GM18858 (cell line): ENCODE results near the gene TRAF3IP1.
"Not testable (repeated sequence)": the region's sequence is repeated elsewhere in the genome, so short reads cannot be mapped to it uniquely, and the experiment has no call there.

Experiments
- ATAC-seq: cut with Tn5 transposase; IDR thresholded peaks from one replicate; pipeline ENCODE4 v1.9.1; 2021; ENCODE audit not compliant: unreplicated experiment

TRAF3IP1 gene

DNA sequence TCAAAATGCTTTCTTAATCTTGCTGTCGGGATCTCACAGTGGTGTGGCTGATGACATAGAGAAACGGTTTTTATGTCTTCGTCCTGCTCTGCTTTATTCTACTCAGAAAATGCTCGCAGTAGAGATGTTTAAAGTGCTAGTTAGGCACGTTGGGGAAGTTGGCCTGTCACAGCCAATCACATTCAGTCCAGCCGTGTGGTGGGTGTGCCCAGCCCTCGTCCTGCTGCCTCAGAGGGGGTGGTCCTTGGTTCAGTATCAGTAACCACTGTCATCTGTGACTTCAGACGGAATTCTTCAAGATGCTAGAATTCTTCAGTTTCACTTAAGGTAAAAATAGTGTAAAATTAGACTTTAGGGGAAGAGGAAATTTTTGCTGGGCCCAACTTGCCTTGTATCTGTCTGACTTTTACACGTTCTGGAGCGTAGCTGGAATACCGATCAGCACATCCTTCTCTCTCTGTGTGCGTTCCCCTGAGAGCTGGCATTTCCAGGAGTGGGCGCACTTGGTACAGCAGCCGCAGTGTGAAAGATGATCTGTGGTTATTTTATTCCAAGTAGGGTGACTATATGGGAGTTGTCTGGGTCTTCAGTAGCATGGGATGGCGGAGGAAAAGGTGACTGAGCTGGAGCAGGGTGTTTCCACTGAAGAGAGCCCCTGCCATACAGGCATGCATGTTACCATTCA lies 18.5 kb downstream of the TRAF3IP1 start:
- no peak for ATAC-seq

- no peak for ATAC-seq
Observed at GRCh38 chr2:238339395-238339780, 19.1 kb downstream of the TRAF3IP1 start.

- ATAC-seq = no peak
Observed at GRCh38 chr2:238339814-238340213, 19.5 kb downstream of the TRAF3IP1 start.

GRCh38 chr2:238341536-238341935 lies 21.2 kb downstream of the TRAF3IP1 start:
- no peak for ATAC-seq

DNA sequence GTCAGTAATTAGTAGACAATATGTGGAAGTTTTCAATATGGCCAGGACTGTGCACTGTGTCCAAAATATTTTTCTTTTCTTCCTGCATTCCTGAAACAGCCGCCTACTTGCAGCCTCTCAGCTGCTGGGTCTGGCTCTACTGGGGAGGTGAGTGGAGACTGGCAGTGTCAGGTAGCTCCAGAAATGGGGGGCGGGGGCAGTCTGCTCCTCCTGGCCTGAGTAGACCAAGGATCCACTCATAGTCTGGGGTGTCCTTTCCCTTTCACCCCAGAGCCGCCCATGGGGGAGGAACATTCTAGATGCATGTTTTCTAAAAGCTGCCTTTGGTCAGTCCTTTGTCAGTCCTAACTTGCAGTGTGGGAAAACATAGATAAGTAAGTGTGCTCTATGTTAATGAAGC lies 23.7 kb downstream of the TRAF3IP1 start:
- no peak for ATAC-seq

GRCh38 chr2:238344517-238344916 lies 24.2 kb downstream of the TRAF3IP1 start:
- no peak for ATAC-seq

DNA sequence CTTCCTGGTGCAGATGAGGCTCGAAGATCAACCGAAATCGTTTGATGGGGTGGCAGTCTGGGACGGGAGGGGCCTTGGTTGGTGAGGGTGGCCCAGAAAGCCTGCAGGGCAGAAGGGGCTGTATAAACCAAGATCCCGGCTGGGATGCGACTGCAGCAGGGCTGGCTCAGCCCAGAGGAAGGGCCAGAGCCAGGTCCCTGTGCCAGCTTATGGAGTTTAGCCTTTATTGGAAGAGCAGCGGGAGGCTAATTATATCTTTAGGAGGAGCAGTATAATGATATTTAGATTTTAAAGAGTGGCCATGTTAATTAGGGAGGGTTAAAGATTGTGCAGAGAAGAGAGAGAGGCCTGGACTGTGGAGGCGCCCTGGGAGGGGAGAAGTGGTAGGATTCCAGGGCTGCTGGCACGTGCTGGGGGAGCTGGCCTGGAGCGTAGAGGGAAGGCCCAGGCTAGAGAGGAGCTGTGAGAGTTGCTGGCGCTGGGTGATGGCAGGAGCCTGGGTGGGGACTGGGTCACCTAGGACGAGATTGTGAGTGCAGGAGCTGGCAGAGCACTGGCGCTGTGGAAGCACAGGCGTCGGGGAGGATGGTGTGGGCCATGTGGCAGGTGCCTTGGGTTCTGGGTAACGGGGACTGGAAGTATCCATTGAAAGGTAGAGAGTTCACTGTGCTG lies 25.1 kb downstream of the TRAF3IP1 start:
- no peak for ATAC-seq

DNA sequence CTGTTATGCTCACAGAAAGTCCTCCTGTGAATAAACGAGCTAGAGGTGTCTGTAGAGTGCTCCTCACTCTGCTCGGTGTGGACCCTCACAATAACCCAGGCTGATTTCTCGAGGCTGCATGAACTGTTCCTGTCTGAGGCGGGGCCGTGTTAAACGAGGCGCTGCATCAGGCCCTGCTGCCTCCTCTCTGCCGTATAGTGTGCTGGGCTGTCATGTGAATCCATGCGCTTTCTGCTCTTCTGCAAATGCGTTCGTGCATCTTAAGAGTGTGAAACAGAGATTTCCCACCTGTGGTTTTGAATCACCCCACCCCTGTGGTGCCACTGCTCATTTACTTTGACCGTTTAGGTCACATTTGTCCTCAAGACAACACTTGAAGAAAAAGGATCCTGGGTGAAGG lies 26.2 kb downstream of the TRAF3IP1 start:
- no peak for ATAC-seq

DNA sequence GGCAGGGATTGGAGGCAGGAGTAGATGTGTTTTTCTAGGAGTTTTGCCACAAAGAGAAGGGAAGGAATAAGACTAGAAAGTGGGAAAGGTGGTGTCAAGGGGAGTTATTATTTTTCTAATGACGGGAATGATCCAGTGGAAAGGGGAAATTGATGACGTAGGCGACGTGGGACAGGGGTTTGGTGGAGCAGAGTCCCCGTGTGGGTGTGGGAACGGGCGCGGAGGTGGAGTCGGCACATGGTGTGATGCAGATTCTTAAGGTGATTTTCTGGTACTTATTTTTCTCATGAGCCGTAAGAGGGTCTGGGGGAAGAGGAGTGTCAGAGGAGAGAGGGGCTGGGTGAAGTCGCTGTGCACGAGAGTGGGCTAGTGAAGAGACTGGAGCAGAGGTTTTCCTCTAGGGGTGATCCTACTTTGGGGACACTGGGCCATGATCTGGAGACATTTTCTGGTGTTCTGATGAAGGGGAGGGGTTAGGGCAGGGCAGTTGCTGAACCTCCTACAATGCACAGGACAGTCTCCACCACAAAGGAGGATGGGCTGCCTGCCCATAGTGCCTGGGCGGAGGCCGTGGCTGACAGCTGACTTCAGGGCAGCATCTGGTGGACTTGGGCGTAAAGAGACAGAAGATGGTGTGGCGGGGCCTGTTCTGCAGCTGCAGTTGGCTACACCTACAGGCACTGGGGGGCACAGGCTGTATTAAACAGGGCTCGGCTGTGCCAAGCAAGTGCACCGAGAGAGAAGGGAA lies 30.0 kb downstream of the TRAF3IP1 start:
- ATAC-seq = no peak

- no peak for ATAC-seq
Observed at GRCh38 chr2:238351315-238351714, 31.0 kb downstream of the TRAF3IP1 start.

DNA sequence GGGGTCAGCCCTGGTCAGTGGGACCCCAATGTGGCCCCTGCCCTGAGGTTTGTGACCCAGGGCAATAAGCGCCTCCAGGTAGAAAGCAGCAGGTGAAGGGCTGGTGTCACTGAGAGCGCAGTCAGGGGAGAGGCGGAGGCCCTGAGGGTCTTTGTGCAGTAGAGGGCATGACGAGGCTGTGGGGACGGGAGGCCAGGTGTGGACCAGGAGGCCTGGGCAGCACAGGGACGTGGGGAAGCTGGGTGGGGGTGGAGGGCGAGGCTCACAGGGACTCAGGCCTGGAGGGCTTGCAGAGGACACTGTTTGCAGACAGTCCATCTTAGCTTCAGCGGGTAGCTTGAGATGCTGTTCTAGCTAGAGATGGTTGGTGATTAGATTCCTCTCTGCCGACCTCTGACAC lies 32.0 kb downstream of the TRAF3IP1 start:
- no peak for ATAC-seq

DNA sequence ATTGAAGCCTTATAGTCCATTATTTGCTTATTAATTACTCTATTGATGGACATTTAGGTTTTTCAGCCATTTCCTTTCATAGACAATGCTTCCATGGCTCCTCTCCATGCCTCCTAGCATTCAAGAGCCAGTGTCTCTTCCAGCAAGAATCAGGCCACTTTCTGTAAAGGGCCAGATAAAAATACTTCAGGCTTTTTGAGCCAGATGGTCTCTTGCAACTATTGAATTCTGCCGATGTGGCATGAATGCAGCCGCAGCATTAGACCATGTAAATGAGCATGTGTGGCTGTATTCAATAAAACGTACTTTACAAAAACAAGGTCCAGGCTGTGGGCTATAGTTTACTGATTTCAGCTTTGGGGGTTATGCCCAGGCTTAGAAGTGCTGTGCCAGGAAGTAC lies 38.5 kb downstream of the TRAF3IP1 start:
- ATAC-seq = no peak

GRCh38 chr2:238359403-238359802 lies 39.1 kb downstream of the TRAF3IP1 start:
- no peak for ATAC-seq

DNA sequence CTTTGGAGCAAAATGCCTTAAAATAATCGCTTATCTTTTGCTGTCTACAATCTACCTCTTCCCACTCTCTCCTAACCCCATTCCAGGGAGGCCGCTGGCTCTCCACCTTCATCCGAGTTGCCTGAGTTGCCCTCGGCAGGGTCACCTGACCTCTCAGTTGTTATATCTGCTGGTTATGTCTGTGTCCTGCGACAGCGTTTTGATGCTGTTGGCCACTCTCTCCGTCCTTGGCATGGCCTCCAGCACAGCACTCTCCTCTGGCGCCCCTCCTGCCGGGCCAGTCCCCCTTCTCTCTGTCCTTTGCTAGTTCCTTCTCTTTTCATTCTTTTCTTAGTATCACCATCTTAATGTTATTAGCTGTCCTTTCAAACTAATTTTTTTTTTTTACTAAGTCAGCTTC lies 41.6 kb downstream of the TRAF3IP1 start:
- ATAC-seq = no peak

DNA sequence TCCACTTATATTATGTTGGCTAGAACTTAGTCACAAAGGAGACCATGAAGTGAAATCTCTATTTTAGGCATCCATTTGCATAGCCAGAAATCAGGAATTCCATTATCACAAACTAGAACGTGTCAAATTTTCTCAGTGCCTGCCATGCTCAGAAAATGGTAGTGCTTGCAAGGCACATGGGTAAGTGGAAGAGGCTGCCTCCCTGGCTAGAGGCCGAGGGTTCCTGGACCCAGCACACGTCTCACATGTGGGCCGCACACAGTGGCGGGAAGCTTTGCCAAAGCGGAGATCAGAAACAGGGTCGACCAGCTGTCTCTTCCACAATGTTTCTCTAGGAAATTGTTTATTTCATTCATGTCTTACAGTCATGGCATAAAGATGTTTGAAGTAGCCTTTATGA lies 42.3 kb downstream of the TRAF3IP1 start:
- ATAC-seq = no peak

DNA sequence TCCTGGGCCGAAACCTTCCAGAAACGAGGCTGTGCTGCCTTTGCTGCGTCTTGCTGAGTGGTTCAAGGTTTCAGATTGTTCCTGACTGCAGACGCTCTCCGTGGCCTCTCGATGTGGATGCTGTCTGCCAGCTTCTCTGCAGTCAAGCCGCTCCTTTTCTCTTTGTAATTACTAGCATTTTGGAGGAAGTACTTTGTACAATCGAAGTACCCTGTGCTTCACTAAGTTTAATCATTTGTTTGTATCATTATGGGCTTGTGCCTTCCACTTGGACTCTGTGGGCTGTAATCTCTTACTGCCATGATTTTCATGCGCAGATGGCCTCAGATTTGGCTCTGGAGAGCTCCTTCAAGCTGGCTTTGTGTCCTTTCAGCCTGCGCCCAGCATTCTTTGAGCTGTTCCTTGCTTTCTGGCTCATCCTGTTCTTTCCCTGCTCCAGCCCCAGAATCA lies 49.3 kb downstream of the TRAF3IP1 start:
- ATAC-seq = no peak

DNA sequence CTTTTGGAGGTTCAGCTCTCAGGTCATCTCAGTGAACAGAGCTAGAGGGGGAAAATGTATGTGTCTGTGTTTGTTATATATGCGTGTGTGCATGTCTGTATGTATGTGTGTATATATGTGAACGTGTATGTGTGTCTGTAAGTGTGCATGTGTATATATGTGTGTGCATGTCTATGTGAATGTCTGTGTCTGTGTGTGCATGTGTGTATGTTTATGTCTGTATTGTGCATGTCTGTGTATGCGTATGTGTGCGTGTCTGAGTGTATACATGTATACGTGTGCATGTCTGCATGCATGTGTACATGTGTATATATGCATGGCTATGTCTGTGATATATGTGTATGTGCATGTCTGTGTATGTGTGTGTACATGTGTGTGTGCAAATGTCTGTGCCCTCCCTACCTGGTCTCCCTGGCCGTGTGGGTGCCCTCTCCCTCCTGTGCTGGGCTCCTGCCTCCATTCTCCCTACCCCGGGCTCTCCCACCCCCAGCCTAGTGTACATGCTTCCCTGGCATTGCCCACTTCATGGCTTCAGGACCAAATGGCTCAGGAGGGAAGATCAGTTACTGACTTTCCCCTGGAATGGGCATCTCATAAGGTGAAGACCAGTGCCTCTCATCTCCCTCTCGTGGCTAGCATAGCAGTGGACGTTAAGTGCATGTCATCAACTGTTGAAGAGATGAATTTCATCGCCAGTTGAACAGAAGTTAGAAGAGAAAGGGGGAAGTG lies 49.9 kb downstream of the TRAF3IP1 start:
- ATAC-seq = no peak

GRCh38 chr2:238370823-238371372 lies 50.6 kb downstream of the TRAF3IP1 start:
- ATAC-seq = no peak

DNA sequence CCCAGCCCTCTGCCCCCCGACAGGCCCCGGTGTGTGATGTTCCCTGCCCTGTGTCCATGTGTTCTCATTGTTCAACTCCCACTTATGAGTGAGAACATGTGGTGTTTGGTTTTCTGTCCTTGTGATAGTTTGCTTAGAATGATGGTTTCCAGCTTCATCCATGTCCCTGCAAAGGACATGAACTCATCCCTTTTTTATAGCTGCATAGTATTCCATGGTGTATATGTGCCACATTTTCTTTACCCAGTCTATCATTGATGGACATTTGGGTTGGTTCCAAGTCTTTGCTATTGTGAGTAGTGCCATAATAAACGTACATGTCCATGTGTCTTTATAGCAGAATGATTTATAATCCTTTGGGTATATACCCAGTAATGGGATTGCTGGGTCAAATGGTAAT lies 52.0 kb downstream of the TRAF3IP1 start:
- not testable (repeated sequence) for ATAC-seq

GRCh38 chr2:238376884-238377391 lies 56.6 kb downstream of the TRAF3IP1 start:
- no peak for ATAC-seq
